OCI-LY1 (cell line): ENCODE results near the gene FBXW5.

Source experiments
- H2AFZ ChIP-seq: fragments of 200-600 bp; sonication (generic), shearing (Covaris generic); 2 replicates; pipeline ENCODE4 v1.6.0; 2014; ENCODE audit warnings: antibody characterized with exemption, mild to moderate bottlenecking, low read length
- H3F3A ChIP-seq: fragments of 200-600 bp; sonication (generic), shearing (Covaris generic); 2 replicates; pipeline ENCODE4 v1.6.0; 2014; ENCODE audit warnings: mild to moderate bottlenecking, antibody characterized with exemption, low read length, moderate library complexity; ENCODE audit not compliant: insufficient read depth
- H3K27ac ChIP-seq: fragments of 200-600 bp; sonication (generic); 2 replicates; pipeline ENCODE4 v1.5.1; 2014; ENCODE audit warnings: low read length, mixed run types, mild to moderate bottlenecking, low read depth; ENCODE audit not compliant: poor library complexity, severe bottlenecking
- H3K27me3 ChIP-seq: fragments of 200-600 bp; sonication (generic); 2 replicates; pipeline ENCODE4 v1.6.0; 2014; ENCODE audit warnings: antibody characterized with exemption, mild to moderate bottlenecking, low read length, moderate library complexity; ENCODE audit not compliant: insufficient read depth
- H3K36me3 ChIP-seq: fragments of 200-600 bp; sonication (generic); 2 replicates; pipeline ENCODE4 v1.6.1; 2014; ENCODE audit warnings: mild to moderate bottlenecking, antibody characterized with exemption, low read length, moderate library complexity, mixed read lengths; ENCODE audit not compliant: insufficient read depth
- H3K4me1 ChIP-seq: fragments of 200-600 bp; sonication (generic); 2 replicates; pipeline ENCODE4 v1.5.1; 2014; ENCODE audit warnings: mild to moderate bottlenecking, low read length, moderate library complexity; ENCODE audit not compliant: insufficient read depth, severe bottlenecking
- H3K4me2 ChIP-seq: fragments of 200-600 bp; sonication (generic), shearing (Covaris generic); 2 replicates; pipeline ENCODE4 v1.6.1; 2014; ENCODE audit warnings: low read length
- H3K4me3 ChIP-seq: fragments of 200-600 bp; sonication (generic); 2 replicates; pipeline ENCODE4 v1.5.1; 2014; ENCODE audit warnings: low read length, low read depth, mild to moderate bottlenecking, mixed read lengths; ENCODE audit not compliant: poor library complexity, severe bottlenecking
- H3K79me2 ChIP-seq: fragments of 200-600 bp; shearing (Covaris generic); 2 replicates; pipeline ENCODE4 v1.6.1; 2016; ENCODE audit warnings: mixed run types, low read length, mixed read lengths; ENCODE audit not compliant: insufficient read depth
- H3K9ac ChIP-seq: fragments of 200-600 bp; sonication (generic), shearing (Covaris generic); 2 replicates; pipeline ENCODE4 v1.6.1; 2014; ENCODE audit warnings: mild to moderate bottlenecking, low read length, mixed read lengths
- H3K9me2 ChIP-seq: fragments of 200-600 bp; sonication (generic), shearing (Covaris generic); 2 replicates; pipeline ENCODE4 v1.6.1; 2014; ENCODE audit warnings: low read depth, mild to moderate bottlenecking, low read length, mixed read lengths
- H3K9me3 ChIP-seq: fragments of 200-600 bp; shearing (Covaris generic); 2 replicates; pipeline ENCODE4 v1.6.1; 2014; ENCODE audit warnings: low read length, mixed read lengths
- H4K20me1 ChIP-seq: fragments of 200-600 bp; sonication (generic), shearing (Covaris generic); 2 replicates; pipeline ENCODE4 v1.6.0; 2016; ENCODE audit warnings: mild to moderate bottlenecking, low read length; ENCODE audit not compliant: insufficient read depth
- CTCF ChIP-seq: fragments of 200-600 bp; sonication (generic), shearing (Covaris generic); IDR thresholded peaks from 2 replicates; pipeline ENCODE4 v1.5.1; 2017; ENCODE audit warnings: mild to moderate bottlenecking, antibody characterized with exemption, low read length, moderate library complexity, mixed read lengths
- EZH2 ChIP-seq: fragments of 200-600 bp; sonication (generic), shearing (Covaris generic); IDR thresholded peaks from 2 replicates; pipeline ENCODE4 v1.8.0; 2017; ENCODE audit warnings: borderline replicate concordance, mixed run types, mild to moderate bottlenecking, antibody characterized with exemption, low read length, moderate library complexity, mixed read lengths

The FBXW5 gene

GRCh38 chr9:136950656-136951276, 6.2 kb upstream of the FBXW5 start:
- H3K27ac ChIP-seq, result no peak overlapping the region
- H3K9ac ChIP-seq, result peak overlapping the region; percentile 76
- peak overlapping the region; percentile 57 for H3K4me3 ChIP-seq

GRCh38 chr9:136949817-136950655, 5.5 kb upstream of the FBXW5 start:
- no peaks in the 10 kb centered on the region for H3F3A ChIP-seq
- peaks cover 8% of the 10 kb centered on the region; the same call in 1 of the 2 replicates for H3K27me3 ChIP-seq
- TF ChIP-seq CTCF, result peak; percentile 31; the same call in 1 of the 2 replicates
- no peak for TF ChIP-seq EZH2
- H3K9me3 ChIP-seq, result no peaks in the 10 kb centered on the region
- no peak overlapping the region for H3K27ac ChIP-seq
- peaks cover 14% of the 10 kb centered on the region for H3K4me1 ChIP-seq
- peak overlapping the region; percentile 76 for H3K9ac ChIP-seq
- H3K9me2 ChIP-seq, result no peaks in the 10 kb centered on the region
- no peaks in the 10 kb centered on the region for H4K20me1 ChIP-seq
- H3K4me2 ChIP-seq, result peak overlapping the region; percentile 80
- H2AFZ ChIP-seq, result no peak overlapping the region
- H3K79me2 ChIP-seq, result no peaks in the 10 kb centered on the region
- no peaks in the 10 kb centered on the region for H3K36me3 ChIP-seq
- H3K4me3 ChIP-seq, result peak overlapping the region; percentile 57

More at GRCh38 chr9:136950656-136951276, 6.2 kb upstream of the FBXW5 start:
- H3K4me1 ChIP-seq, result peaks cover 12% of the 10 kb centered on the region
- peaks cover 8% of the 10 kb centered on the region; the same call in 1 of the 2 replicates for H3K27me3 ChIP-seq
- H3K36me3 ChIP-seq, result no peaks in the 10 kb centered on the region
- no peaks in the 10 kb centered on the region for H4K20me1 ChIP-seq
- no peaks in the 10 kb centered on the region for H3K9me2 ChIP-seq
- TF ChIP-seq EZH2 (no peak), CTCF (no peak)
- no peak overlapping the region for H2AFZ ChIP-seq
- H3K79me2 ChIP-seq, result no peaks in the 10 kb centered on the region
- H3F3A ChIP-seq, result no peaks in the 10 kb centered on the region
- no peaks in the 10 kb centered on the region for H3K9me3 ChIP-seq
- H3K4me2 ChIP-seq, result peak overlapping the region; percentile 80

GRCh38 chr9:136949239-136949816, 4.8 kb upstream of the FBXW5 start:
- Histone ChIP-seq H4K20me1 (no peaks in the 10 kb centered on the region), H3K27ac (no peak overlapping the region), H3K4me2 (peak overlapping the region; percentile 80), H3K9me2 (no peaks in the 10 kb centered on the region), H3F3A (no peaks in the 10 kb centered on the region), H2AFZ (no peak overlapping the region), H3K9me3 (no peaks in the 10 kb centered on the region), H3K4me1 (peaks cover 16% of the 10 kb centered on the region), H3K27me3 (peaks cover 8% of the 10 kb centered on the region; the same call in 1 of the 2 replicates), H3K9ac (peak overlapping the region; percentile 76), H3K4me3 (peak overlapping the region; percentile 57), H3K36me3 (no peaks in the 10 kb centered on the region), H3K79me2 (no peaks in the 10 kb centered on the region)
- no peak for TF ChIP-seq EZH2
- TF ChIP-seq CTCF, result no peak
